GM23338 (cell line): ENCODE data around the gene PSAPL1. TPM values are rescaled to one million over a fixed set of nuclear protein-coding genes. Genes with fewer than 3 reads are reported as not detected.

Source experiments
- ATAC-seq: fragments of 200-7000 bp; cut with Tn5 transposase; 3 replicates; pipeline ENCODE4 v1.9.1; 2020
- DNase-seq: peaks from one replicate; pipeline ENCODE4 v3.0.0-alpha.2; 2015; ENCODE audit warnings: low spot score
- H2AFZ ChIP-seq: fragments of 200-600 bp; sonication (generic); 2 replicates; pipeline ENCODE4 v1.8.0; 2016; ENCODE audit warnings: antibody characterized with exemption, mild to moderate bottlenecking, moderate library complexity
- H3F3A ChIP-seq: fragments of 200-600 bp; sonication (generic); replicated peaks from 2 replicates; pipeline ENCODE4 v1.8.0; 2017; ENCODE audit warnings: antibody characterized with exemption, mixed run types, low read depth
- H3K27ac ChIP-seq: fragments of 200-600 bp; sonication (generic); 2 replicates; pipeline ENCODE4 v1.6.1; 2016; ENCODE audit warnings: low read depth
- H3K27me3 ChIP-seq: fragments of 200-600 bp; sonication (generic); 2 replicates; pipeline ENCODE4 v1.8.0; 2016; ENCODE audit warnings: mild to moderate bottlenecking, mixed run types, moderate library complexity; ENCODE audit not compliant: insufficient read depth
- H3K36me3 ChIP-seq: fragments of 200-600 bp; sonication (generic); 2 replicates; pipeline ENCODE4 v1.8.0; 2016; ENCODE audit warnings: mild to moderate bottlenecking; ENCODE audit not compliant: insufficient read depth
- H3K4me1 ChIP-seq: fragments of 200-600 bp; sonication (generic); 2 replicates; pipeline ENCODE4 v1.8.0; 2016; ENCODE audit warnings: mild to moderate bottlenecking, moderate library complexity; ENCODE audit not compliant: insufficient read depth
- H3K4me2 ChIP-seq: fragments of 200-600 bp; sonication (generic); 2 replicates; pipeline ENCODE4 v1.7.1; 2017; ENCODE audit warnings: mixed run types
- H3K4me3 ChIP-seq: fragments of 200-600 bp; sonication (generic); 2 replicates; pipeline ENCODE4 v1.6.1; 2016; ENCODE audit warnings: mixed run types
- H3K79me2 ChIP-seq: fragments of 200-600 bp; sonication (generic); replicated peaks from 2 replicates; pipeline ENCODE4 v1.8.0; 2017; ENCODE audit warnings: mild to moderate bottlenecking; ENCODE audit not compliant: insufficient read depth
- H3K9me2 ChIP-seq: fragments of 200-600 bp; sonication (generic); 2 replicates; pipeline ENCODE4 v1.8.0; 2017; ENCODE audit not compliant: insufficient read depth
- H4K20me1 ChIP-seq: fragments of 200-600 bp; sonication (generic); replicated peaks from 2 replicates; pipeline ENCODE4 v1.8.0; 2017; ENCODE audit warnings: mild to moderate bottlenecking; ENCODE audit not compliant: insufficient read depth
- H3K27ac Mint-ChIP-seq: 2 replicates; pipeline ENCODE4 v1.8.0; 2020; ENCODE audit warnings: inconsistent platforms, mild to moderate bottlenecking, moderate library complexity, mixed read lengths
- H3K27me3 Mint-ChIP-seq: 3 replicates; pipeline ENCODE4 v1.8.0; 2022; ENCODE audit warnings: low read depth, mild to moderate bottlenecking, moderate library complexity, mixed read lengths, inconsistent platforms; ENCODE audit not compliant: insufficient read depth, poor library complexity
- H3K36me3 Mint-ChIP-seq: 3 replicates; pipeline ENCODE4 v1.8.0; 2021; ENCODE audit warnings: low read depth, mild to moderate bottlenecking, inconsistent platforms, moderate library complexity, mixed read lengths
- H3K4me1 Mint-ChIP-seq: 3 replicates; pipeline ENCODE4 v1.8.0; 2020; ENCODE audit warnings: mild to moderate bottlenecking, inconsistent platforms, mixed read lengths
- H3K4me3 Mint-ChIP-seq: 3 replicates; pipeline ENCODE4 v1.8.0; 2021; ENCODE audit warnings: moderate library complexity, mild to moderate bottlenecking, inconsistent platforms, mixed read lengths
- H3K9me3 Mint-ChIP-seq: 3 replicates; pipeline ENCODE4 v1.8.0; 2020; ENCODE audit warnings: moderate library complexity, mild to moderate bottlenecking, inconsistent platforms, mixed read lengths
- CREB1 ChIP-seq: fragments of 250-450 bp; sonication (Bioruptor Pico); IDR thresholded peaks from 2 replicates; pipeline ENCODE4 v1.5.0; 2020; ENCODE audit warnings: low read depth, mild to moderate bottlenecking, moderate library complexity
- CTCF ChIP-seq, 2 experiments: fragments of 200-600 bp in 1 of 2; sonication (generic) in 1 of 2; conservative IDR thresholded peaks; 2 replicates each; pipeline versions ENCODE4 v1.5.1 to v1.6.1; 2016 to 2017; ENCODE audit warnings: antibody characterized with exemption in 2 of 2, low read depth in 2 of 2, mild to moderate bottlenecking in 2 of 2, moderate library complexity in 1 of 2
- EZH2 ChIP-seq: fragments of 200-600 bp; sonication (generic); IDR thresholded peaks from one replicate; pipeline ENCODE4 v1.8.0; 2017; ENCODE audit warnings: antibody characterized with exemption, mild to moderate bottlenecking, low read depth; ENCODE audit not compliant: unreplicated experiment
- EZH2phosphoT487 ChIP-seq: fragments of 200-600 bp; sonication (generic); IDR thresholded peaks from one replicate; pipeline ENCODE4 v1.8.1; 2018; ENCODE audit warnings: antibody characterized with exemption; ENCODE audit not compliant: unreplicated experiment
- JUNB ChIP-seq: IDR thresholded peaks from one replicate; pipeline ENCODE4 v1.6.1; 2016; ENCODE audit warnings: antibody characterized with exemption; ENCODE audit not compliant: unreplicated experiment
- NANOG ChIP-seq: IDR thresholded peaks from 2 replicates; pipeline ENCODE4 v1.6.1; 2016; ENCODE audit warnings: antibody characterized with exemption, borderline replicate concordance
- POLR2AphosphoS5 ChIP-seq: IDR thresholded peaks from 2 replicates; pipeline ENCODE4 v1.6.1; 2016; ENCODE audit warnings: antibody characterized with exemption, low read depth
- REST ChIP-seq: IDR thresholded peaks from one replicate; pipeline ENCODE4 v1.6.1; 2018; ENCODE audit warnings: antibody characterized with exemption; ENCODE audit not compliant: unreplicated experiment
- STAT1 ChIP-seq: IDR thresholded peaks from one replicate; pipeline ENCODE4 v1.6.1; 2016; ENCODE audit warnings: antibody characterized with exemption; ENCODE audit not compliant: unreplicated experiment
- ZNF114 ChIP-seq: fragments of 250-450 bp; sonication (Bioruptor Pico); IDR thresholded peaks from 2 replicates; pipeline ENCODE4 v1.5.0; 2020; ENCODE audit warnings: mild to moderate bottlenecking, moderate library complexity
- ZNF331 ChIP-seq: fragments of 250-450 bp; sonication (Bioruptor Pico); IDR thresholded peaks from 2 replicates; pipeline ENCODE4 v1.5.0; 2020; ENCODE audit warnings: low read depth, mild to moderate bottlenecking, moderate library complexity
- polyA plus RNA-seq: library from polyadenylated mRNA; unstranded; fragments of >200 nt; fragmentation: Nextera tagmentation; extraction: Ambion mirVana; gene quantifications from 2 replicates; pipeline ENCODE4 v1.2.1, GENCODE V29; 2016
- total RNA-seq: library from RNA; depleted of rRNA; stranded (reverse); fragments of >200 nt; shearing (Covaris generic); gene quantifications from 2 replicates; pipeline ENCODE4 v1.2.3, GENCODE V29; 2014
- TF ChIP-seq, protein P1 (sequence below): fragments of 250-450 bp; sonication (Bioruptor Pico); IDR thresholded peaks from 2 replicates; pipeline ENCODE4 v1.5.0; 2020; ENCODE audit warnings: mild to moderate bottlenecking, moderate library complexity
- TF ChIP-seq, protein P2 (sequence below): IDR thresholded peaks from 2 replicates; pipeline ENCODE4 v1.6.1; 2016; ENCODE audit warnings: antibody characterized with exemption

Gene PSAPL1
- total and polyA plus RNA-seq, 2 experiments from 2014 or later = not detected

GRCh38 chr4:7466215-7466614 lies 31.5 kb upstream of the PSAPL1 start:
- peaks cover 13% of the 10 kb centered on the region for H3K27me3 Mint-ChIP-seq
- no peaks in the 10 kb centered on the region for H4K20me1 ChIP-seq
- H3K36me3 Mint-ChIP-seq = no peaks in the 10 kb centered on the region
- H2AFZ ChIP-seq = no peak overlapping the region
- H3K36me3 ChIP-seq = no peaks in the 10 kb centered on the region
- H3K4me1 Mint-ChIP-seq = peaks cover 23% of the 10 kb centered on the region
- no peak overlapping the region for H3K4me3 Mint-ChIP-seq
- H3K4me1 ChIP-seq = no peaks in the 10 kb centered on the region
- DNase-seq (no peak), ATAC-seq (no peak)
- no peaks in the 10 kb centered on the region for H3K9me2 ChIP-seq
- no peak overlapping the region for H3K27ac Mint-ChIP-seq
- no peaks in the 10 kb centered on the region for H3K27me3 ChIP-seq
- H3K4me2 ChIP-seq = no peak overlapping the region
- H3F3A ChIP-seq = no peaks in the 10 kb centered on the region
- peaks cover 4% of the 10 kb centered on the region; the same call in 2 of the 3 replicates for H3K9me3 Mint-ChIP-seq
- no peak overlapping the region for H3K27ac ChIP-seq
- H3K4me3 ChIP-seq = no peak overlapping the region
- no peaks in the 10 kb centered on the region for H3K79me2 ChIP-seq
- TF ChIP-seq CTCF (conservative IDR thresholded peaks at IDR 0.05; ENCODE audit: low read depth in 2 of 2) (no peak), REST (no peak), EZH2 (no peak), CREB1 (CRISPR knock-in tag) (no peak), STAT1 (no peak), NANOG (no peak), POLR2AphosphoS5 (no peak), JUNB (no peak), EZH2phosphoT487 (no peak), ZNF114 (CRISPR knock-in tag) (no peak), ZNF331 (CRISPR knock-in tag) (no peak)
- TF ChIP-seq, protein P1, sequence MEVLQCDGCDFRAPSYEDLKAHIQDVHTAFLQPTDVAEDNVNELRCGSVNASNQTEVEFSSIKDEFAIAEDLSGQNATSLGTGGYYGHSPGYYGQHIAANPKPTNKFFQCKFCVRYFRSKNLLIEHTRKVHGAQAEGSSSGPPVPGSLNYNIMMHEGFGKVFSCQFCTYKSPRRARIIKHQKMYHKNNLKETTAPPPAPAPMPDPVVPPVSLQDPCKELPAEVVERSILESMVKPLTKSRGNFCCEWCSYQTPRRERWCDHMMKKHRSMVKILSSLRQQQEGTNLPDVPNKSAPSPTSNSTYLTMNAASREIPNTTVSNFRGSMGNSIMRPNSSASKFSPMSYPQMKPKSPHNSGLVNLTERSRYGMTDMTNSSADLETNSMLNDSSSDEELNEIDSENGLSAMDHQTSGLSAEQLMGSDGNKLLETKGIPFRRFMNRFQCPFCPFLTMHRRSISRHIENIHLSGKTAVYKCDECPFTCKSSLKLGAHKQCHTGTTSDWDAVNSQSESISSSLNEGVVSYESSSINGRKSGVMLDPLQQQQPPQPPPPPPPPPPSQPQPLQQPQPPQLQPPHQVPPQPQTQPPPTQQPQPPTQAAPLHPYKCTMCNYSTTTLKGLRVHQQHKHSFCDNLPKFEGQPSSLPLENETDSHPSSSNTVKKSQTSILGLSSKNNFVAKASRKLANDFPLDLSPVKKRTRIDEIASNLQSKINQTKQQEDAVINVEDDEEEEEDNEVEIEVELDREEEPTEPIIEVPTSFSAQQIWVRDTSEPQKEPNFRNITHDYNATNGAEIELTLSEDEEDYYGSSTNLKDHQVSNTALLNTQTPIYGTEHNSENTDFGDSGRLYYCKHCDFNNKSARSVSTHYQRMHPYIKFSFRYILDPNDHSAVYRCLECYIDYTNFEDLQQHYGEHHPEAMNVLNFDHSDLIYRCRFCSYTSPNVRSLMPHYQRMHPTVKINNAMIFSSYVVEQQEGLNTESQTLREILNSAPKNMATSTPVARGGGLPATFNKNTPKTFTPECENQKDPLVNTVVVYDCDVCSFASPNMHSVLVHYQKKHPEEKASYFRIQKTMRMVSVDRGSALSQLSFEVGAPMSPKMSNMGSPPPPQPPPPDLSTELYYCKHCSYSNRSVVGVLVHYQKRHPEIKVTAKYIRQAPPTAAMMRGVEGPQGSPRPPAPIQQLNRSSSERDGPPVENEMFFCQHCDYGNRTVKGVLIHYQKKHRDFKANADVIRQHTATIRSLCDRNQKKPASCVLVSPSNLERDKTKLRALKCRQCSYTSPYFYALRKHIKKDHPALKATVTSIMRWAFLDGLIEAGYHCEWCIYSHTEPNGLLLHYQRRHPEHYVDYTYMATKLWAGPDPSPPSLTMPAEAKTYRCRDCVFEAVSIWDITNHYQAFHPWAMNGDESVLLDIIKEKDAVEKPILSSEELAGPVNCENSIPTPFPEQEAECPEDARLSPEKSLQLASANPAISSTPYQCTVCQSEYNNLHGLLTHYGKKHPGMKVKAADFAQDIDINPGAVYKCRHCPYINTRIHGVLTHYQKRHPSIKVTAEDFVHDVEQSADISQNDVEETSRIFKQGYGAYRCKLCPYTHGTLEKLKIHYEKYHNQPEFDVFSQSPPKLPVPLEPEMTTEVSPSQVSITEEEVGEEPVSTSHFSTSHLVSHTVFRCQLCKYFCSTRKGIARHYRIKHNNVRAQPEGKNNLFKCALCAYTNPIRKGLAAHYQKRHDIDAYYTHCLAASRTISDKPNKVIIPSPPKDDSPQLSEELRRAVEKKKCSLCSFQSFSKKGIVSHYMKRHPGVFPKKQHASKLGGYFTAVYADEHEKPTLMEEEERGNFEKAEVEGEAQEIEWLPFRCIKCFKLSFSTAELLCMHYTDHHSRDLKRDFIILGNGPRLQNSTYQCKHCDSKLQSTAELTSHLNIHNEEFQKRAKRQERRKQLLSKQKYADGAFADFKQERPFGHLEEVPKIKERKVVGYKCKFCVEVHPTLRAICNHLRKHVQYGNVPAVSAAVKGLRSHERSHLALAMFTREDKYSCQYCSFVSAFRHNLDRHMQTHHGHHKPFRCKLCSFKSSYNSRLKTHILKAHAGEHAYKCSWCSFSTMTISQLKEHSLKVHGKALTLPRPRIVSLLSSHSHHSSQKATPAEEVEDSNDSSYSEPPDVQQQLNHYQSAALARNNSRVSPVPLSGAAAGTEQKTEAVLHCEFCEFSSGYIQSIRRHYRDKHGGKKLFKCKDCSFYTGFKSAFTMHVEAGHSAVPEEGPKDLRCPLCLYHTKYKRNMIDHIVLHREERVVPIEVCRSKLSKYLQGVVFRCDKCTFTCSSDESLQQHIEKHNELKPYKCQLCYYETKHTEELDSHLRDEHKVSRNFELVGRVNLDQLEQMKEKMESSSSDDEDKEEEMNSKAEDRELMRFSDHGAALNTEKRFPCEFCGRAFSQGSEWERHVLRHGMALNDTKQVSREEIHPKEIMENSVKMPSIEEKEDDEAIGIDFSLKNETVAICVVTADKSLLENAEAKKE (CRISPR knock-in tag) = no peak
- TF ChIP-seq, protein P2, sequence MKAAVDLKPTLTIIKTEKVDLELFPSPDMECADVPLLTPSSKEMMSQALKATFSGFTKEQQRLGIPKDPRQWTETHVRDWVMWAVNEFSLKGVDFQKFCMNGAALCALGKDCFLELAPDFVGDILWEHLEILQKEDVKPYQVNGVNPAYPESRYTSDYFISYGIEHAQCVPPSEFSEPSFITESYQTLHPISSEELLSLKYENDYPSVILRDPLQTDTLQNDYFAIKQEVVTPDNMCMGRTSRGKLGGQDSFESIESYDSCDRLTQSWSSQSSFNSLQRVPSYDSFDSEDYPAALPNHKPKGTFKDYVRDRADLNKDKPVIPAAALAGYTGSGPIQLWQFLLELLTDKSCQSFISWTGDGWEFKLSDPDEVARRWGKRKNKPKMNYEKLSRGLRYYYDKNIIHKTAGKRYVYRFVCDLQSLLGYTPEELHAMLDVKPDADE = no peak
